Lung (tissue), 12 donors: ENCODE measurements around the gene ASTN1. TPM values are rescaled to one million over a fixed set of nuclear protein-coding genes. Genes with fewer than 3 reads are reported as not detected.

Experiments
- ATAC-seq: fragments of 200-7000 bp; cut with Tn5 transposase; one replicate; pipeline ENCODE4 v1.9.1; 2020; ENCODE audit warnings: moderate number of reproducible peaks; ENCODE audit not compliant: insufficient read depth, low FRiP score
- DNase-seq, 3 donors: peaks; one replicate each; pipeline ENCODE4 v3.0.0-alpha.2; 2013 to 2017
- H3K27ac ChIP-seq, 2 donors: one replicate each; pipeline ENCODE4 v1.5.1; 2013; ENCODE audit warnings: mild to moderate bottlenecking in 2 of 2, moderate library complexity in 2 of 2, control low read depth in 1 of 2, inconsistent platforms in 1 of 2, low read depth in 1 of 2, low read length in 1 of 2
- H3K27me3 ChIP-seq, 3 donors: one replicate each; pipeline ENCODE4 v1.5.1; 2013; ENCODE audit warnings: low read length in 2 of 3; ENCODE audit not compliant: control insufficient read depth in 3 of 3, insufficient read depth in 3 of 3
- H3K36me3 ChIP-seq, 4 donors: one replicate each; pipeline ENCODE4 v1.5.1; 2013; ENCODE audit warnings: low read length in 4 of 4, mild to moderate bottlenecking in 1 of 4, moderate library complexity in 1 of 4; ENCODE audit not compliant: control insufficient read depth in 4 of 4, insufficient read depth in 4 of 4
- H3K4me1 ChIP-seq, 5 donors: one replicate each; pipeline ENCODE4 v1.5.1; 2013; ENCODE audit warnings: low read length in 5 of 5, mild to moderate bottlenecking in 2 of 5, moderate library complexity in 1 of 5; ENCODE audit not compliant: control insufficient read depth in 5 of 5, insufficient read depth in 5 of 5
- H3K4me3 ChIP-seq: one replicate; pipeline ENCODE4 v1.5.1; 2013; ENCODE audit warnings: mild to moderate bottlenecking, control low read depth, moderate library complexity
- H3K9ac ChIP-seq, 2 donors: one replicate each; pipeline ENCODE4 v1.5.1; 2013; ENCODE audit warnings: low read length in 2 of 2, control low read depth in 1 of 2; ENCODE audit not compliant: insufficient read depth in 1 of 2
- H3K9me3 ChIP-seq, 4 donors: one replicate each; pipeline ENCODE4 v1.5.1; 2013; ENCODE audit warnings: low read length in 3 of 4, mild to moderate bottlenecking in 1 of 4, moderate library complexity in 1 of 4; ENCODE audit not compliant: control insufficient read depth in 4 of 4, insufficient read depth in 3 of 4
- CTCF ChIP-seq: IDR thresholded peaks from 2 replicates; pipeline ENCODE4 v1.5.1; 2012; ENCODE audit warnings: mild to moderate bottlenecking; ENCODE audit errors: control extremely low read depth, extremely low read depth
- WGBS, 2 donors: extraction: QIAGEN DNeasy Blood & Tissue Kit; methylation state at CpG; one replicate each; pipeline ENCODE4 v1.1.7; 2013; 5-methylcytosine and 5-hydroxymethylcytosine counted together
- polyA plus RNA-seq, 2 donors: library from polyadenylated mRNA; stranded (reverse); fragments of 200-250 nt; gene quantifications; one replicate each; pipeline ENCODE4 v1.2.1, GENCODE V29; 2013
- total RNA-seq, 2 donors: library from RNA; depleted of rRNA in 1 of 2; stranded (reverse); fragments of >200 nt in 1 of 2; gene quantifications; one replicate each; pipeline ENCODE4 v1.2.1, GENCODE V29; 2014 to 2021
- donor health status: control.
- donor health status: control.
- donor health status: Bipolar disorder and iron deficiency.
- donor health status: healthy.
- donor health status: DM: yes; HTN: yes; CAD: no.

ASTN1 gene
- total and polyA plus RNA-seq, 4 donors, result 0.03 to 3.6 (median 0.08) TPM

- WGBS, 2 donors, result 74 to 81% methylated on average over 2 of the region's 2 CpGs
- no peak for ATAC-seq
- Histone ChIP-seq H3K27ac (no peak overlapping the region), H3K4me3 (no peak overlapping the region), H3K4me1 (no peaks in the 10 kb centered on the region), H3K36me3 (no peaks in the 10 kb centered on the region), H3K9ac (no peak overlapping the region), H3K27me3 (no peaks in the 10 kb centered on the region), H3K9me3 (no peaks in the 10 kb centered on the region)
- no peak for DNase-seq
- TF ChIP-seq CTCF, result no peak
Observed at GRCh38 chr1:177103005-177103852, 61.3 kb downstream of the ASTN1 start.

- no peak for DNase-seq
- Histone ChIP-seq H3K27me3 (no peaks in the 10 kb centered on the region), H3K27ac (no peak overlapping the region), H3K4me3 (no peak overlapping the region), H3K36me3 (no peaks in the 10 kb centered on the region), H3K9ac (no peak overlapping the region), H3K4me1 (no peaks in the 10 kb centered on the region), H3K9me3 (peaks cover 0 to 2% (median 0%) of the 10 kb centered on the region in 4 donors)
- TF ChIP-seq CTCF, result no peak
- no peak for ATAC-seq
Observed at GRCh38 chr1:177092001-177092400, 72.5 kb downstream of the ASTN1 start.

GRCh38 chr1:177091040-177091439 is 73.5 kb downstream of the ASTN1 start:
- no peaks in the 10 kb centered on the region for H3K36me3 ChIP-seq
- no peak overlapping the region for H3K27ac ChIP-seq
- no peak for TF ChIP-seq CTCF
- WGBS, 2 donors, result 69 to 74% methylated on average over 1 of the region's 1 CpG
- no peaks in the 10 kb centered on the region for H3K9me3 ChIP-seq
- no peak overlapping the region for H3K9ac ChIP-seq
- no peak for ATAC-seq
- H3K4me1 ChIP-seq, result no peaks in the 10 kb centered on the region
- no peak for DNase-seq
- H3K27me3 ChIP-seq, result no peaks in the 10 kb centered on the region
- no peak overlapping the region for H3K4me3 ChIP-seq
